Naive B cell (primary cell): Measurements from ENCODE around the gene SERPINB12. TPM values are rescaled to one million over a fixed set of nuclear protein-coding genes. Genes with fewer than 3 reads are reported as not detected.

ENCODE experiments used
- ATAC-seq, 2 donors: fragments of 150-1000 bp; cut with Tn5 transposase; 2 replicates each; pipeline ENCODE4 v1.10.0; 2021; ENCODE audit warnings: low read depth in 2 of 2, mild to moderate bottlenecking in 2 of 2, moderate library complexity in 2 of 2
- DNase-seq: peaks from one replicate; pipeline ENCODE4 v3.0.0; 2022
- H3K27ac Mint-ChIP-seq, 6 donors: one replicate each; pipeline ENCODE4 v1.8.0; 2020 to 2022; ENCODE audit warnings: mild to moderate bottlenecking in 6 of 6, mixed read lengths in 6 of 6, moderate library complexity in 5 of 6, inconsistent platforms in 2 of 6
- H3K27me3 Mint-ChIP-seq, 3 donors: one replicate each; pipeline ENCODE4 v1.8.0; 2021 to 2022; ENCODE audit warnings: mixed read lengths in 3 of 3, mild to moderate bottlenecking in 1 of 3
- H3K36me3 Mint-ChIP-seq, 2 donors: one replicate each; pipeline ENCODE4 v1.8.0; 2020 to 2022; ENCODE audit warnings: mixed read lengths in 2 of 2, inconsistent platforms in 1 of 2, mild to moderate bottlenecking in 1 of 2
- H3K4me1 Mint-ChIP-seq, 3 donors: one replicate each; pipeline ENCODE4 v1.8.0; 2020 to 2022; ENCODE audit warnings: mixed read lengths in 3 of 3, inconsistent platforms in 1 of 3, mild to moderate bottlenecking in 1 of 3, moderate library complexity in 1 of 3
- H3K4me3 Mint-ChIP-seq, 8 donors: one replicate each; pipeline ENCODE4 v1.8.0; 2020 to 2022; ENCODE audit warnings: mild to moderate bottlenecking in 8 of 8, mixed read lengths in 8 of 8, moderate library complexity in 8 of 8, inconsistent platforms in 2 of 8
- H3K9me3 Mint-ChIP-seq, 7 donors: one replicate each; pipeline ENCODE4 v1.8.0; 2020 to 2022; ENCODE audit warnings: mixed read lengths in 7 of 7, mild to moderate bottlenecking in 5 of 7, inconsistent platforms in 2 of 7, moderate library complexity in 1 of 7
- polyA plus RNA-seq, 6 donors: library from polyadenylated mRNA; unstranded; fragments of 300-500 nt; fragmentation: Illumina TruSeq; gene quantifications; one replicate each; pipeline ENCODE4 v1.2.3, GENCODE V29; 2021; ENCODE audit warnings: low read depth in 6 of 6

Gene SERPINB12
- polyA plus RNA-seq, 6 donors from 2014 or later, result not detected

GRCh38 chr18:63523660-63524059 is 18.5 kb upstream of the SERPINB12 start:
- no peak for DNase-seq
- no peaks in the 10 kb centered on the region for H3K9me3 Mint-ChIP-seq
- no peaks in the 10 kb centered on the region for H3K36me3 Mint-ChIP-seq
- no peak overlapping the region for H3K27ac Mint-ChIP-seq
- peaks cover 0 to under 1% (median 0%) of the 10 kb centered on the region in 3 donors for H3K4me1 Mint-ChIP-seq
- H3K27me3 Mint-ChIP-seq, result peaks cover 12 to 27% (median 18%) of the 10 kb centered on the region in 3 donors
- no peak for ATAC-seq
- no peak overlapping the region for H3K4me3 Mint-ChIP-seq

GRCh38 chr18:63527251-63527650 is 14.9 kb upstream of the SERPINB12 start:
- H3K9me3 Mint-ChIP-seq, result no peaks in the 10 kb centered on the region
- peaks cover 16 to 26% (median 20%) of the 10 kb centered on the region in 3 donors for H3K27me3 Mint-ChIP-seq
- DNase-seq, result no peak
- no peaks in the 10 kb centered on the region for H3K4me1 Mint-ChIP-seq
- no peak overlapping the region for H3K27ac Mint-ChIP-seq
- no peak for ATAC-seq
- H3K4me3 Mint-ChIP-seq, result no peak overlapping the region
- no peaks in the 10 kb centered on the region for H3K36me3 Mint-ChIP-seq

- Mint-ChIP-seq H3K36me3 (no peaks in the 10 kb centered on the region), H3K4me3 (no peak overlapping the region), H3K27me3 (peaks cover 16 to 18% (median 18%) of the 10 kb centered on the region in 3 donors), H3K9me3 (no peaks in the 10 kb centered on the region), H3K27ac (no peak overlapping the region), H3K4me1 (no peaks in the 10 kb centered on the region)
- no peak for ATAC-seq
- DNase-seq, result no peak
Observed at GRCh38 chr18:63528863-63529492, 13.2 kb upstream of the SERPINB12 start.

- Mint-ChIP-seq H3K27ac (no peak overlapping the region), H3K4me1 (no peaks in the 10 kb centered on the region), H3K27me3 (peaks cover 25 to 32% (median 29%) of the 10 kb centered on the region in 3 donors), H3K36me3 (no peaks in the 10 kb centered on the region), H3K4me3 (no peak overlapping the region), H3K9me3 (no peaks in the 10 kb centered on the region)
- DNase-seq (no peak), ATAC-seq (no peak)
Observed at GRCh38 chr18:63532471-63532870, 9.7 kb upstream of the SERPINB12 start.

GRCh38 chr18:63534615-63535014 is 7.6 kb upstream of the SERPINB12 start:
- Mint-ChIP-seq H3K36me3 (no peaks in the 10 kb centered on the region), H3K4me3 (no peak overlapping the region)
- no peak for DNase-seq

GRCh38 chr18:63539904-63540510 is 2.2 kb upstream of the SERPINB12 start:
- no peaks in the 10 kb centered on the region for H3K36me3 Mint-ChIP-seq
- no peak overlapping the region for H3K27ac Mint-ChIP-seq
- H3K9me3 Mint-ChIP-seq, result no peaks in the 10 kb centered on the region
- no peaks in the 10 kb centered on the region for H3K4me1 Mint-ChIP-seq
- peaks cover 15 to 35% (median 19%) of the 10 kb centered on the region in 3 donors for H3K27me3 Mint-ChIP-seq
- no peak overlapping the region for H3K4me3 Mint-ChIP-seq
- ATAC-seq (no peak), DNase-seq (no peak)

More at GRCh38 chr18:63534615-63535014, 7.6 kb upstream of the SERPINB12 start:
- Mint-ChIP-seq H3K27me3 (peaks cover 19 to 25% (median 20%) of the 10 kb centered on the region in 3 donors), H3K4me1 (no peaks in the 10 kb centered on the region), H3K27ac (no peak overlapping the region), H3K9me3 (no peaks in the 10 kb centered on the region)
- ATAC-seq, result no peak

- Mint-ChIP-seq H3K36me3 (no peaks in the 10 kb centered on the region), H3K4me1 (no peaks in the 10 kb centered on the region), H3K27ac (no peak overlapping the region), H3K9me3 (no peaks in the 10 kb centered on the region), H3K27me3 (peaks cover 21 to 35% (median 24%) of the 10 kb centered on the region in 3 donors), H3K4me3 (no peak overlapping the region)
- DNase-seq (no peak), ATAC-seq (no peak)
Observed at GRCh38 chr18:63544017-63544416, 1.8 kb downstream of the SERPINB12 start.

- no peaks in the 10 kb centered on the region for H3K9me3 Mint-ChIP-seq
- peaks cover 13 to 30% (median 20%) of the 10 kb centered on the region in 3 donors for H3K27me3 Mint-ChIP-seq
- H3K27ac Mint-ChIP-seq, result no peak overlapping the region
Observed at GRCh38 chr18:63545000-63545399, 2.8 kb downstream of the SERPINB12 start.

GRCh38 chr18:63550068-63550467 is 7.9 kb downstream of the SERPINB12 start:
- Mint-ChIP-seq H3K36me3 (no peaks in the 10 kb centered on the region), H3K27me3 (peaks cover 10 to 14% (median 12%) of the 10 kb centered on the region in 3 donors), H3K4me3 (no peak overlapping the region), H3K27ac (no peak overlapping the region), H3K4me1 (no peaks in the 10 kb centered on the region), H3K9me3 (no peaks in the 10 kb centered on the region)
- no peak for DNase-seq
- no peak for ATAC-seq

More at GRCh38 chr18:63545000-63545399, 2.8 kb downstream of the SERPINB12 start:
- H3K4me1 Mint-ChIP-seq, result no peaks in the 10 kb centered on the region
- no peak for DNase-seq
- no peaks in the 10 kb centered on the region for H3K36me3 Mint-ChIP-seq
- no peak for ATAC-seq
- no peak overlapping the region for H3K4me3 Mint-ChIP-seq

GRCh38 chr18:63551769-63552168 is 9.6 kb downstream of the SERPINB12 start:
- Mint-ChIP-seq H3K4me1 (no peaks in the 10 kb centered on the region), H3K36me3 (no peaks in the 10 kb centered on the region), H3K27me3 (peaks cover 5 to 9% (median 8%) of the 10 kb centered on the region in 3 donors), H3K4me3 (no peak overlapping the region), H3K9me3 (no peaks in the 10 kb centered on the region), H3K27ac (no peak overlapping the region)
- ATAC-seq, result no peak
- no peak for DNase-seq

- Mint-ChIP-seq H3K27ac (no peak overlapping the region), H3K4me3 (no peak overlapping the region), H3K4me1 (no peaks in the 10 kb centered on the region), H3K27me3 (peaks cover 5 to 9% (median 8%) of the 10 kb centered on the region in 3 donors), H3K36me3 (no peaks in the 10 kb centered on the region), H3K9me3 (no peaks in the 10 kb centered on the region)
- DNase-seq (no peak), ATAC-seq (no peak)
Observed at GRCh38 chr18:63552581-63552980, 10.4 kb downstream of the SERPINB12 start.

- Mint-ChIP-seq H3K4me3 (no peak overlapping the region), H3K4me1 (no peaks in the 10 kb centered on the region), H3K9me3 (no peaks in the 10 kb centered on the region), H3K27ac (no peak overlapping the region), H3K36me3 (no peaks in the 10 kb centered on the region), H3K27me3 (peaks cover under 1 to 5% (median 3%) of the 10 kb centered on the region in 3 donors)
- DNase-seq (no peak), ATAC-seq (no peak)
Observed at GRCh38 chr18:63553081-63553480, 10.9 kb downstream of the SERPINB12 start.

- Mint-ChIP-seq H3K27me3 (peaks cover 8 to 17% (median 8%) of the 10 kb centered on the region in 3 donors), H3K36me3 (no peaks in the 10 kb centered on the region), H3K27ac (no peak overlapping the region), H3K4me1 (no peaks in the 10 kb centered on the region), H3K4me3 (no peak overlapping the region), H3K9me3 (no peaks in the 10 kb centered on the region)
- ATAC-seq (no peak), DNase-seq (no peak)
Observed at GRCh38 chr18:63559567-63560491, 17.7 kb downstream of the SERPINB12 start.
